Erythroblast (primary cell): ENCODE measurements around the gene STPG4.

ENCODE experiments used
- GATA1 ChIP-seq: IDR thresholded peaks from 2 replicates; pipeline ENCODE4 v1.6.1; 2011; ENCODE audit warnings: low read depth, mild to moderate bottlenecking, control low read depth, low read length, moderate library complexity
- POLR2A ChIP-seq: IDR thresholded peaks from 2 replicates; pipeline ENCODE4 v1.6.1; 2011; ENCODE audit warnings: mild to moderate bottlenecking, low read length

DNA sequence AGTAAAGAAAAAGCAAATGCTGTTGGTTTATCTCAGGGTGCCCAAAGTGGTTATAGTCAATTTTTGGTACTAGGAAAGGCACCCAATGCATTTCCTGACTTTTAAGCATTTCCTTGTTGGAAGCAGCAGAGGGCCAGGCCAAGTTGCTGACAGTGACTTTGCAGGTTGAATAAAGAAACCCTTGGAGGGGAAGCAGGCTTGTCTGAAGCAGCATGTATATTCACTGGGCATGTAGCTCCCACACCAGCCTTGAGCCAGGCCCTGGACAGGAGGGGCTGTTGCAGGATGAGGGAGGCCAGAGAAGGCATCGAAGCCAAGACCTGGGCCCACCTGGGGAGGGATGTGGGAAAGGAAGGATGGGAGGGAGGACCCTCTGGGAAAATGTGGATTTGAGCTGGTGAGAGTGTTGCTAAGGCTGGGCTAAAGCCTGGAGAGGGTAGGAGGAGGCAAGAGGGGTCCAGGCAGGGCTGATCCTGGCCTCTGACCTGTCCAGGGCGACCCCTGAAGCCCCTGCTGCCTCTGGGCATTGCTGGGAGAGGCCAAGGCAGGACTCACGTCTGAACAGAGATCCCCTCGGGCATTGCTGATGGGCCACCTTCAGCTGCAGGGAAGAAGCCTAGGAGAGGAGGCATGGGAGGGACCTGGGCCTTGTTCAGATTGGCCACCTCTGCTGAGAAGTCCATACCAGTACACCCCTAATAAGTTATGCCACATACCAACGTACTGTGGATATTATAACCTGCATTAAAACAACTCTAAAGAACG is 79.6 kb downstream of the STPG4 start:
- no peak for TF ChIP-seq POLR2A
- TF ChIP-seq GATA1, result no peak
